HG02885 (cell line): ENCODE measurements around the gene MED22.
"Not testable (repeated sequence)": the region's sequence is repeated elsewhere in the genome, so short reads cannot be mapped to it uniquely, and the experiment has no call there.

Experiments used
- ATAC-seq: cut with Tn5 transposase; IDR thresholded peaks from one replicate; pipeline ENCODE4 v1.9.1; 2021; ENCODE audit warnings: mild to moderate bottlenecking; ENCODE audit not compliant: unreplicated experiment, poor library complexity

The MED22 gene

DNA sequence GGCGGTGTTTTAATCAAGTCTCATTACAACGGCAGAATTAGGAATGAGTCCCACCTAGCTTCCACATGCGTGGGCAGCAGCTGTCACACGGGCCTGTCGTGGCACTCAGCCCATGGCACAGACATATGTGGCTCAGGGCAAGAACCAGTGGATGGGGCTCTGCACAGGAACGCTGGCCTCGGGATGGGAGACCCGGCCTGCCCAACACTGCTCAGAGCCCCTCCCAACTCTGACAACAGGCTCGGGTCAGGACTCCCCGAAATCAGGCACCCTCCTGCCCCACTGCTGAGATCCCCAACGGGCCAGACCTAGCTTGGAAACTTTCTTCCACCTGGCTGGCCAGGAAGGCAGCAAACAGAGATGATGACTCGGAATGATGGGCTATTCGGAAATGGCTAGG lies 7.0 kb downstream of the MED22 start:
- no peak for ATAC-seq

DNA sequence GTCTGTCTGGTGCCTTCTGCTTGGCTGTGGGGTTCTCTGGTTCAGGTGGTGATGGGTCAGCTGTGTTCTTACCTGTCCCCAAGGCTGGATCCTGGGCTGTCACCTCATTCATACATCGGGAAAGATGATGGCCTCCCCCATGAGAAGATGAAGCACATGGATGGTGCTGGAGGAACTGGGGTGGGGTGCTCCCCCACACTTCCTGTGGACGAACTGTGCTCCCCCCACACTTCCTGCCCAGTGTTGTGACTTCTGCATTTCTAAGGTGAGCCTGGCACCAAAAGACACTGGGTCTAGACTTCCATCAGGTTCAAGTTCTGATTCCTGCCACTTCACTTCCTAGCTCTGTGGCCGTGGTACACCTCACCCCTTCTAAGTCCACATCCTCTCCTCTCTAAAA lies 7.7 kb downstream of the MED22 start:
- no peak for ATAC-seq

DNA sequence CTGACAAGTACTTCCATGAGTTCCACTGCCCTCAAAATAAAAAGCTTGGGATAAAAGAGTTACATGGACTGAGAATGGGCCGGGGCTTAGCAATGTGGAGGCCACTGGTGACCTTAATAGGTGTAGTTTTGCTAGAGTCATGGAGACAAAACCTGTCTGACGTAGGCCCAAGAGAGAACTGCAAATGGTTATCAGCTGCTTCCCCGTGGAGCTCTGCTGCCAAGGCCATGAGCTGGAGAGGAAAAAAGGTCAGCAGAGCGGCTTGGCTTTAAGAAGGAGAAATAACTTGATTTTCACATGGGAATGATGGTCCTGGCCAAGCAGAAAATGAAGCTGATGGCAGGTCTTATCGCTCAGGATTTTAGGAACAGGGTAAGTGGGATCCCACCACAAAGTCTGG lies 8.3 kb downstream of the MED22 start:
- no peak for ATAC-seq

DNA sequence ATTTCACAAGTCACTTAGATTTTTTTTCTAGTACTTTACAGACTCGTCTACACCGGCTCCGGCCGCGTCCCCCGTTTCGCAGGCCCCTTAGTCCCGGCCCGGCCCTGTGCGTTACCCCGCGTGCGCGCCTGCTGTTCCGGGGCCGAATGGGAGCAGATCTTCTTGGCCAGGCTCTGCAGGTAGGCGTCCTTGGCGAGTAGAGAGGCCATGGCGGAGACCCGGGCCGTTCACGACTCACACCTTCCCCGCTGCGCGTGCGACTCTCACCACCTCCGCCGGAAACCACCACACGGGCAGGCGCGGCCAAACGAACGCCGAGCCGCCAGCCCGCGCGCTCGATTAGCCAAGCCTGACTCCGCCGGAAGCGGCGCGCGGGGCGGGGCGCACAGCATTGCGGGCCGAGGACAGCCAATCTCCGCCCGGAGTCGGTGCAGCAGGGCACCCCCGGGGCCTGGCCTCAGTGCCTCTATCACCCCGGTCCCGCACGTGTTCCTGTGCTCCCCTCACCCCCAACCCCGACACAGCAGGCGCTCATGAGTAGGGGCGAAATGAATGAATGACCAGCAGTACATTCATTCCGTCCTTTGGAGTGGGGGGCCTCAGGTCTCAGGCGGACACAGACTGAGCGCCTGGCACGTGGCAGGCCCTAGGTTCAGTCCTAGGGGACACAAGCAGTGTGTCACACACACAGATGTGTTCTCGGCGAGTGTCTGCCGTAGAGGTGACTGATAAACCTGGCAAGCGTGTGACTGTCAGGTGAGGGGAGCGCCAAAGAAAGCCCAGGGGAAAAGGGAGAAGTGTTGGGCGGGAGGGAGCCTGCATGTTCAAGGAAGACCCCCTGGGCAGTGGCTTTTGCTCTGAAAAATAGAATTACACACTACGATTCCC lies 11.8 kb downstream of the MED22 start, which contains the start of gene SURF6:
Gene SURF6, minus strand, starts transcription at position 265 of the 888 bp plus-strand sequence. Its CDS starts 56 bp downstream, at position 209.
- peak; percentile 89 for ATAC-seq

DNA sequence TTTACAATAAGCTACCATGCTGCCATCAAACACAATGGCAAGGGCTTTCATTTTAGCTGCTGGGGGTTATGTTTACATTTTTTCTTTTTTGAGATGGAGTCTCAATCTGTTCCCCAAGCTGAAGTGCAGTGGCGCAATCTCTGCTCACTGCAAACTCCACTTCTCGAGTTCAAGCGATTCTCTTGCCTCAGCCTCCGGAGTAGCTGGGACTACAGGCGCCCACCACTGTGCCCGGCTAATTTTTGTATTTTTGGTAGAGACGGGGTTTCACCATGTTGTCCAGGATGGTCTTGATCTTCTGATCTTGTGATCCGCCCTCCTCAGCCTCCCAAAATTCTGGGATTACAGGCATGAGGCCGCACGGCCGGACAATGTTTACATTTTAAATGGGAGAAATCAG lies 13.0 kb downstream of the MED22 start:
- not testable (repeated sequence) for ATAC-seq

DNA sequence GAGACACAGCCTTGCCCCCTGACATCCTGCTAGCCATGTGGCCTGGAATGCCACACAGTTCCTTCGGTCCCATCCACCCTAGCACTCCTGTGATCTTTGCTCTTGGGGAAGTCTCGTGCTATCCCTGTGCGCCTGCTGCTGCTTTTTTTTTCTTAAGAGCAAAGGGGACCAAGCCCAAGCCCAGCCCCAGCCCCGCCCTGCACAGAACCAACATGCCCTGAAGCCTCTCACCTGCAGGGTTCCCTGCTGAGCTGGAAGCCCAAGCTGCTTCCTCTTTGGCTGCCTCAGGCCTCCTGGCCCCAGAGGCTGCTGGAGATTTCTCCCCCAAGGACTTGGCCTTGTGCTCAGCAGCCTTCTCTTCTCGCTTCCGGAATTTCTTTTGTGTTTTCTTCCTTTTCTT lies 13.8 kb downstream of the MED22 start:
- ATAC-seq = no peak

DNA sequence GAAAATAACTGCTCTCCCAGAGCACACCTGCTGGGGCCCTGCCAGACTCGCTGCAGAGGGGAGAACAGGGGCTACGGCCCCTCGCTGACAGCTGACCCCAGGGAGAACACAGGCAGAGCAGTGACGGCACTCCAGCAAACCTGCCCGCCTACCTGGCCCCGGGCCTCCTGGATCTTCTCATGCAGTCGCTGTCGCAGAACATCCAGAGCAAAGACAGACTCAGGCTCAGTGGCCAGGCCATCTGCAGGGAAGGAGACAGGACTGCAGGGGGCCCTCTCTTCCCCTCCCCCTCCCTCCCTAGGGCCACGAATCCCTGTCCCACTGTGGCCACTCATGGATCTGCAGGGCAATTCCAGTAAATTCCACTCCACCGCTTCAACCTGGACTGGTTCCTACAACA lies 14.4 kb downstream of the MED22 start:
- ATAC-seq = no peak

DNA sequence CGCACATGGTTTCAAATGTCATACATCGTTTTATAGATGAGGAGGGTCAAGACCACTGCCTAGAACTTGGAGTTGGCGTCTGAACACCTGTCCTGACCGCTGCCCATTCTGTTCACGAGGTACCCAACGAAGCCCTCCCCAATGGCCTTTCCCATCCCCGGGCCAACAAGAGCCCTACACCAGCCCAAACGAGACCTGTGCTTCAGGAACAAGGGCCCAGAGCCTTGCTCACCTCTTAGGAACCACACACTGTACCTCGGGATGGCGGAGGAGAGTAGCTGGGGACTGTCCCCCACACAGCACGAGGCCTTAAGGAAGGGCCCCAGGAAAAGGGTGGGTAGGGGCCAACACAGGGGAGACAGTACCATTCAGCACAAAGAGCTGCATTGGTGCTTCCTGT lies 14.9 kb downstream of the MED22 start:
- no peak for ATAC-seq

DNA sequence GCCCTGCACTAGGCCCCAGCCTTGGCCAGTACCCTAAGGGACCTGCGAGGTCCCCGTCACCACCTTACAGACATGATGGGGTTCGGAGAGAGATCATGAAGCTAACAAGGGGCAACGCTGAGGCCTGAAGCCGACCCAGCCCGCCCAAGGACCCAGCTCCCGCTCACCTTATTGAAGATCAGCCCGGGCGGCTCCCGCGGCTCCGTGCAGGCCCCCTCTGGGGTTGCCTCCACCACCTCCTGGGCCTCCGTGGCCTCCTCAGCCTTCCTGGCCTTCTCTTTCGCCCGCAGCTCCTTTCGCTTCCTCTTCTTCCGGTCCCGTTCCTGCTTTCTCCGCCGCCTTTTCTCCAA lies 15.6 kb downstream of the MED22 start:
- ATAC-seq = no peak

DNA sequence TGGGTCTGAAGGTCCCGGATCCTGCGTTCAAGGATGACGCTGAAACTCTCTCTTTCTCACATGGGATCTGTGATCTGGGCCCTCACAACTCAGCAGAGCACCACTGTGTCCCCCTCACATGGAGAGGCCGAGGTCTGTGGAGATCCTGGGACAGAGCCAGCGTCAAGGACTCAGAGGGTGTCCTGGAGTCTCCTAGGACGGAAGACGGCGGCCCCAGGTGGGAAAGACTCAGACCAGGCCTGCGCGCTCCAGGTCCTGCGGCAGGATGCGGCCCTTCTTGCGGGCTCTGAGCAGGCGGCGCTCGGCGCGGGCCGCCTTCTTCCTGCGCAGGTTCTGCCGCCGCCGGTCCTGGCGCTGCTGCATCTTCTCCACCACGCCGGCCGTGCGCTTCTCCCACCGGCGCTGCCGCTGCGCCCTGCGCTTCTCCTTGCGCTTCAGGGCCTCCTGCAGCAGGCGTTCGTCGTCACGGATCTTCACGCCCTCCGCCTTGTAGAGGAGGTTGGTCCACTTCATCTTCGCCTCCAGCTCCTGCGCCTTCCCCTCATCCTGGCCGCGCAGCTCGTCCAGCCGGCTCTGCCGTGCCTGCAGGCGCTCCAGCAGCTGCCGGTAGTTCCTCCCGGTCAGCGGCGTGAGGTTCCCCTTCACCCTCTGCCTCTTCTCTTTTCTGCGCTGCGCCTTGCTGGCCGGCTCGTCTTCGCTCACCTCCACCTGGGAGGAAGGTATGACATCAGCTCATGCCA lies 16.1 kb downstream of the MED22 start:
- no peak for ATAC-seq

DNA sequence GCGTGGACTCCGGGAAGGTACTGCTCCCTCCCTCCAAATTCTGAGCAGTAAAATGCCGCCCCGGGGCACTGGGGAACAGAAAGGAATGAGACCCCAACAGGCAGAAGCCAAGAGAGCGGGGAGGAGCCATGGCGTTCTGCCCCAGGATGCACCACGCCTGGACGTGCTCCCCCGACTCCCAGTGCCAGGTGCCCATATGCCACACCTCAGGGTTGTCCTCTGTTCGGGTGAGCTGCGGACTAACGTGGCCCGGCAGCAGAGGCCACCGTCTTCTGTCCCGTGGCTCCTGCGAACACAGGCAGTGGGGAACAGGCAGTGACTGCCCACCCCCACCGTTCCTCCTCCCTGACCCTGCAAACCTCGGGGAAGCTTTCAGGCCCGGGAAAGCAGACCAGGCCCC lies 16.7 kb downstream of the MED22 start:
- ATAC-seq = no peak

DNA sequence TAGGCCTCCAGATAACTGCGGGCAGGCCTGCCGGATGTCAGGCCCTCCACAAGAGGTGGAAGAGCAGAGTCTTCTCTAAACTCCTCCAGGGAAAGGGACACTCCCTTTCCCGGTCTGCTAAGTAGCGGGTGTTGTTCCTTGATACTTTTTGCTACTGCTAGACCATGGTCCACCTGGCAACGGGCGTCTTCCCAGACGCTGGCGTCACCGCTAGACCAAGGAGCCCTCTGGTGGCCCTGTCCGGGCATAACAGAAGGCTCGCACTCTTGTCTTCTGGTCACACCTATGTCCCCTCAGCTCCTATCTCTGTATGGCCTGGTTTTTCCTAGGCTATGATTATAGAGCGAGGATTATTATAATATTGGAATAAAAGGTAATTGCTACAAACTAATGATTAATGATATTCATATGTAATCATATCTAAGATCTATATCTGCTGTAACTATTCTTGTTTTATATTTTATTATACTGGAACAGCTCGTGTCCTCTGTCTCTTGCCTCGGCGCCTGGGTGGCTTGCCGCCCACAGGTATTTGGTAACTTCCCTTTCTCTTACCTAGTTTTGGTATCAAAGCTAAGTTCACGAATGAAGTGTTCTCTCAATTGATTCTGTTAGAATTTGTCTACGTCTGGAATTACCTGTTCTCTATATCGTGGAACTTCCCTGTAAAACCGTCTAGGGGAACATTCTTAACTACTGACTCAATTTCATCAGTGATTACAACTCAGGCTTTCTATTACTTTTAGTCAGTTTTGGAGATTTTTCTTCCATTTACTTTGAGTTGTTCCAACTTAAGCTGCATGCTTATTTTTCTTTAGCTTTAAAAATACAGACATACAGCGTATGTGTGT lies 18.4 kb downstream of the MED22 start:
- ATAC-seq = not testable (repeated sequence)

DNA sequence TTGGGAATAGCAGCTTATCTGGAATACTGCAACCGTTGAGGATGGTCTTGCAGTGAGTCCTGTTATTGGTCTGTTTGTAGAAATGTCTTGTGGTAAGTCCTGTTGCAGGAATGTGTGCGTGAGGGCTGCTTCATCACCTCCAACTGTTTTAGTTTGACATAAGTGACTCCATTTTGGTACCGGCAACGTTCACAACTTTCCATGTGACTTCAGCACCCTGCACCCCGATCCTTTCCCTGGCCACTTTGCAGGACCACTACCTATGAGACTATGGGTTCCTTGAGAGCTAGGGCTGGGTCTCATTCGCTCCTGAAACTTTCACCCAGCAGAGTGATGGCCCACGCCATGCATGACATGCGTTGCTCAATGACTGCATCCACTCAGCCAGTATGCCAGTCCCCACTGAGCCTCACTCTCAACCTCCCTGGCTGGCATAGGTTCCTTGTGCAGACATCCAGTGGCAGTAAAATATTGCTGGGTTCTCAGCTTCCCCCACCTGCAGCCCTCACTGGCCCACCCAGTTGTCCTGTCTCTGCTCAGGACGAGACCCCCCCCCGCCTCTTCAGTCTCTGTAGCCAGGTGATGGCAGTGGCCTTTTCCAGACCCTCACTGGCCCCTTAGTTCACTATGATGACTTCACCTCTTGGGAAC lies 20.0 kb downstream of the MED22 start:
- ATAC-seq = no peak

DNA sequence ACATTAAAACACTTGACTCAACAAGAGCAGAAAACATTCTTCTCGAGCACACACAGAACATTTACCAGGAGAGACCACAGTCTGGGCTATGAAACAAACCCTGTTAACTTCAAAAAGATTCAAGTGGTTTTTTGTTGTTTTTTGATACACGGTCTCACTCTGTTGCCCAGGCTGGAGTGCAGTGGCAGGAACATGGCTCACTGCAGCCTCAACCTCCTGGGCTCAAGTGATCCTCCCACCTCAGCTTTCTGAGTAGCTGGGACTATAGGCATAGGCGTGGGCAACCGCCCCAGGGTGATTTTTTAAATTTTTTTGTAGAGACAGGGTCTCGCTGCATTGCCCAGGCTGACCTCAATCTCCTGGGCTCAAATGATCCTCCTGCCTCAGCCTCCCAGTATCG lies 20.9 kb downstream of the MED22 start:
- ATAC-seq = not testable (repeated sequence)

DNA sequence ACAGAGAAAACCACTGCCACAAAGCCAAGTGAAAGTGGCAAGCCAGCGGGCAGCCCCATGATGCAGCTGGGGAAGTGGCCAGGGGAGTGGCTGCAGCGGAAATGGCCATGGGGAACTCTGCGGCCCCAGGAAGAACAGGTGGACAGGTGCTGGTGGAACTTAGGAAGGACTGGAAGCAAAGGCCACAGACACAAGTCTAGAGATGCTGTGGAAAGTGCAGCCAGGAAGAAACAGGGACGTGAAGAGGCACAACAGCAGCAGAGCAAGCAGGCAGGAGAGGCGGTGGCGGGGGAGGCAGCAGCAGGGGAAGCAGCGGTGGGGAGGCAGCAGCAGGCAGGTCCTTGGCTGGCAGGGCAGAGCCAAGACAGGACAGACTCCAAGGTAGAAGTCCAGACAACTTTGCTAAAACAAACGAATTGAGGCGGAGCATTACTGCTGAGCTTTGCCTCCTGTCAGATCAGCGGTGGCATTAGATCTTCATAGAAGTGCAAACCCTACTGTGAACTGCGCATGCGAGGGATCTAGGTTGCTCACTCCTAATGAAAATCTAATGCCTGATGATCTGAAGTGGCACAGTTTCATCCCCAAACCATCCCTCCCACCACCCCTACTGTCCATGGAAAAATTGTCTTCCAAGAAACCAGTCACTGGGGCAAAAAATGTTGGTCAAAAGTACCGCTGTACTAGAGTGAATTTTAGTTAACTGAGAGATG lies 23.8 kb downstream of the MED22 start:
- no peak for ATAC-seq

DNA sequence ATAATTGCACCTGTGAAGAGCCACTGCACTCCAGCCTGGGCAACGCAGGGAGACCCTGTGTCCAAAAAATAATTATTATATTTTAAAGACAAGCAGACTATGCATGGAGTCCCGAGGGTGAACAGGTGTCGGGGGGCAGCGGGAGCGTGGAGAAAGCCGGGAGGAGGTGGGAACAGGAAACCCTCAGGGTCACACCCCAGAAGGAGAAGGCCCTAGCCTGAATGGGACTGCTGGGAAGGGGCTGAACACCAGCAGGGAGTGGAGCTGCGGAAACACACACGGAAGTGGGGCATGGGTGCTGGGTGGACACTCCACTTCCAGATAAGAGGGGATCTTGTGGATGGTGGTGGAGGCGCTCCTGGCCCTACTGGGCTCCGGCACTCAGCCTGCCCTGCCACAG lies 24.7 kb downstream of the MED22 start:
- no peak for ATAC-seq

DNA sequence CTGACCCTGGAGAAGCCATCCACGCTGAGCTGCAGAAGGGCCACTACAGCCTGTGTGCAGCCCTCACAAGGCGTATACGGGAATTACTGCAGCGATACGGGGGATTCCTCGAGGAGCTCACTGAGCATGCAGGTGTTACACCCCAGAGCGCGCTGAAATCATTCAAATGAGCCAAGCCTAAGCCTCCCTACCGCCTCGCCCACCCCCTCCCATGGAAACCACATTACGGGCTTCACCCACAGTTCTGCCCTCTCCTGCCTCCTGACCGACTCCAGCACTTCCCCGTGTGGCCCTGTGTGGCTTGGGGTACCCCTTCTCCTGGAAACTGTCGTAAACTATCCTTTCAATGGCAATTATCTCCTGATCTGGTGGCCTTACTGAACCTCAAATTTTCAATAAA lies 25.2 kb downstream of the MED22 start:
- ATAC-seq = no peak

DNA sequence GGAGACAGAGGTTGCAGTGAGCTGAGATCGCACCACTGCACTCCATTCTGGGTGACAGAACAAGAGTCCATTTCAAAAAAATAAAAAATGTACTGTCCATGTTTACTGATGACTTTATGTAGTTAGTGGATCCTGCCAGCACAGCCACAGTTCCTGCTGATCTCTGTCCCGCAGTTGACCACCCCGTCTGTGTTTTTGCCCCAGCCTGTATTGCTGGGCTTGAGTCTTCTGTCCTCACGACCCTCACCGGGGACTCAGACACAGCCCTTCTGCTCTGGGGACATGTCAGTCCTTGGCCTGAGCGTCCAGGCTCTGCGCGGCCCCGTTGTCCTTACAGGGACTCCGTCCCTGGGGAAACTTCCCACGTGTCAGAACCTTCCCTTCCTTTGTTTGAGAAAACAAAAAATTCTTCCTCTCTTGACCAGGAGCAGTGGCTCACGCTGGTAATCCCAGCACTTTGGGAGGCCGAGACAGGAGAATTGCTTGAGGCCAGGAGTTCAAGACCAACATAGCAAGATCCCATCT lies 26.5 kb downstream of the MED22 start:
- ATAC-seq = no peak

DNA sequence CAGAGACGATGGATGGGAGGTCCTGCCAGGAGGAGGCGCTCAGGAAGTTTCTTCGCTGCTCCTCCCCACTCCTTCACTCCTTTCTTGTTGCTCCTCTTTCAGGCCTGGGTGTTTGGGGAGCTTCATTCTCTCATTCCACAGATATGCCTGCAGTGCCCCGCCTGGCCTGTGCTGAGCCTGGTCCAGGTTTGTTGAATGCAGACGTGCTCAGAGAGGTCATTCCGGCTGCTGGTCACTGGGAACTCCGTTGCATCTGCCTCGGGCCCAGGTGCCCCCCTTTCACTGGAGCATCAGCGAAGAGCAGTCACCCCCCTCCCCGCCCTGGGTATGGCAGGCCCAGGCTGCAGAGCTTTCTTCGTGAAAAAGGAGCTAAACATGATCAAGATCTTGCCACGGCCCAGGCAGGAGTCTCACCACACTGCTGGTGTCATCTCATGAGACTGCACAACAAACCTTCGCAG lies 27.5 kb downstream of the MED22 start:
- ATAC-seq = no peak
